Stimulated activated CD8-positive, alpha-beta memory T cell treated with anti-CD3 and anti-CD28 coated beads, Interleukin-7, amount 100 ng/mL, for 24 hours (primary cell): Measurements from ENCODE around the gene CPNE2.

Experiments
- DNase-seq: peaks from one replicate; pipeline ENCODE4 v3.0.0-alpha.2; 2020; ENCODE audit warnings: low read depth

CPNE2 gene

GRCh38 chr16:57144027-57144426 is 51.6 kb downstream of the CPNE2 start:
- DNase-seq, result no peak

GRCh38 chr16:57145046-57146021 is 53.0 kb downstream of the CPNE2 start:
- DNase-seq, result no peak

GRCh38 chr16:57146040-57146647 is 53.8 kb downstream of the CPNE2 start:
- no peak for DNase-seq

- no peak for DNase-seq
These were observed 54.4 kb downstream of the CPNE2 start for GRCh38 chr16:57146735-57147134.

- no peak for DNase-seq
These were observed 55.2 kb downstream of the CPNE2 start for GRCh38 chr16:57147381-57148221.

- no peak for DNase-seq
These were observed 56.1 kb downstream of the CPNE2 start for GRCh38 chr16:57148481-57148880.

GRCh38 chr16:57149391-57149790 is 57.0 kb downstream of the CPNE2 start:
- DNase-seq, result no peak

- DNase-seq, result no peak
These were observed 58.4 kb downstream of the CPNE2 start for GRCh38 chr16:57150682-57151330.

- DNase-seq, result no peak
These were observed 59.0 kb downstream of the CPNE2 start for GRCh38 chr16:57151369-57151768.

GRCh38 chr16:57152096-57153093 is 60.0 kb downstream of the CPNE2 start:
- no peak for DNase-seq

GRCh38 chr16:57153841-57154240 is 61.5 kb downstream of the CPNE2 start:
- no peak for DNase-seq

- DNase-seq, result no peak
These were observed 63.4 kb downstream of the CPNE2 start for GRCh38 chr16:57155702-57156350.

- DNase-seq, result no peak
These were observed 63.9 kb downstream of the CPNE2 start for GRCh38 chr16:57156351-57156703.

- no peak for DNase-seq
These were observed 65.2 kb downstream of the CPNE2 start for GRCh38 chr16:57157533-57157932.

GRCh38 chr16:57159447-57159846 is 67.1 kb downstream of the CPNE2 start:
- DNase-seq, result no peak

- no peak for DNase-seq
These were observed 71.5 kb downstream of the CPNE2 start for GRCh38 chr16:57163842-57164241.

- DNase-seq, result no peak
These were observed 73.1 kb downstream of the CPNE2 start for GRCh38 chr16:57165483-57165882.

GRCh38 chr16:57165938-57166337 is 73.6 kb downstream of the CPNE2 start:
- no peak for DNase-seq

GRCh38 chr16:57166451-57166850 is 74.1 kb downstream of the CPNE2 start:
- DNase-seq, result no peak

- no peak for DNase-seq
These were observed 74.6 kb downstream of the CPNE2 start for GRCh38 chr16:57166951-57167350.
